IMR-90 (cell line): ENCODE results near the gene UBE2E2. TPM values are rescaled to one million over a fixed set of nuclear protein-coding genes. Genes with fewer than 3 reads are reported as not detected.

ENCODE experiments used
- ATAC-seq: fragments of 200-7000 bp; cut with Tn5 transposase; 2 replicates; pipeline ENCODE4 v1.9.1; 2020; ENCODE audit warnings: low read depth, mild to moderate bottlenecking, moderate library complexity
- BruUV-seq: library from RNA; stranded (reverse); fragments of 400-500 nt; replicated peaks from 2 replicates; lab custom pipeline; 2021; lab: Mats Ljungman, UMichigan
- CTCF ChIA-PET: fragments of 300-600 bp; formaldehyde crosslinking; extraction: SDS; loops from one replicate; lab custom pipeline; 2021; ENCODE audit warnings: antibody characterized with exemption; lab: Yijun Ruan, JAX
- POLR2A ChIA-PET: fragments of 300-600 bp; sonication (Branson Sonifier 250); formaldehyde crosslinking; loops from one replicate; lab custom pipeline; 2022; ENCODE audit warnings: antibody characterized with exemption; ENCODE audit not compliant: unreplicated experiment; lab: Charles Lee
- DNase-seq: peaks from one replicate; pipeline ENCODE4 v3.0.0; 2013
- H2AFZ ChIP-seq: replicated peaks from 2 replicates; pipeline ENCODE3; 2013; ENCODE audit warnings: low read length, mild to moderate bottlenecking; ENCODE audit not compliant: poor library complexity
- H2AK5ac ChIP-seq: 2 replicates; pipeline ENCODE4 v1.6.1; 2013; ENCODE audit warnings: low read depth, low read length, inconsistent platforms
- H2AK9ac ChIP-seq: replicated peaks from 2 replicates; pipeline ENCODE3; 2013; ENCODE audit warnings: mild to moderate bottlenecking, low read depth, low read length, moderate library complexity; ENCODE audit not compliant: poor library complexity
- H2BK120ac ChIP-seq: 2 replicates; pipeline ENCODE4 v1.6.1; 2013; ENCODE audit warnings: low read depth, low read length, inconsistent platforms
- H2BK15ac ChIP-seq: 3 replicates; pipeline ENCODE4 v1.6.1; 2013; ENCODE audit warnings: low read depth, low read length, inconsistent platforms
- H2BK20ac ChIP-seq: 2 replicates; pipeline ENCODE4 v1.6.1; 2013; ENCODE audit warnings: low read depth, mild to moderate bottlenecking, inconsistent platforms, low read length, moderate library complexity
- H2BK5ac ChIP-seq: 2 replicates; pipeline ENCODE4 v1.6.1; 2013; ENCODE audit warnings: mild to moderate bottlenecking, low read depth, low read length, inconsistent platforms; ENCODE audit not compliant: poor library complexity, severe bottlenecking
- H3K14ac ChIP-seq: replicated peaks from 2 replicates; pipeline ENCODE4 v1.6.1; 2013; ENCODE audit warnings: low read depth, low read length, inconsistent platforms
- H3K18ac ChIP-seq: 2 replicates; pipeline ENCODE4 v1.6.1; 2013; ENCODE audit warnings: low read depth, low read length, control low read depth
- H3K23ac ChIP-seq: 2 replicates; pipeline ENCODE4 v1.6.1; 2013; ENCODE audit warnings: low read depth, low read length, inconsistent platforms
- H3K27ac ChIP-seq: 2 replicates; pipeline ENCODE4 v1.5.1; 2013; ENCODE audit warnings: mild to moderate bottlenecking, control low read depth, low read length; ENCODE audit not compliant: insufficient read depth
- H3K27me3 ChIP-seq: 2 replicates; pipeline ENCODE4 v1.6.1; 2013; ENCODE audit warnings: low read length; ENCODE audit not compliant: control insufficient read depth, insufficient read depth
- H3K36me3 ChIP-seq: 2 replicates; pipeline ENCODE4 v1.6.1; 2013; ENCODE audit warnings: low read length, mixed read lengths; ENCODE audit not compliant: control insufficient read depth, insufficient read depth
- H3K4ac ChIP-seq: 2 replicates; pipeline ENCODE4 v1.6.1; 2013; ENCODE audit warnings: low read depth, low read length, inconsistent platforms
- H3K4me1 ChIP-seq: 2 replicates; pipeline ENCODE4 v1.6.1; 2013; ENCODE audit warnings: low read length, mixed read lengths; ENCODE audit not compliant: control insufficient read depth, insufficient read depth
- H3K4me2 ChIP-seq: 2 replicates; pipeline ENCODE4 v1.6.1; 2013; ENCODE audit warnings: low read depth, mild to moderate bottlenecking, control low read depth, low read length, moderate library complexity
- H3K4me3 ChIP-seq: 2 replicates; pipeline ENCODE4 v1.5.1; 2013; ENCODE audit warnings: low read depth, mild to moderate bottlenecking, control low read depth, low read length, moderate library complexity; ENCODE audit not compliant: insufficient read depth
- H3K56ac ChIP-seq: 2 replicates; pipeline ENCODE4 v1.6.1; 2013; ENCODE audit warnings: low read length, inconsistent platforms; ENCODE audit not compliant: insufficient read depth; ENCODE audit errors: extremely low read depth
- H3K79me1 ChIP-seq, 2 experiments: 2 replicates each; pipeline ENCODE4 v1.6.1; 2013; ENCODE audit warnings: low read length in 2 of 2, inconsistent platforms in 1 of 2, low read depth in 1 of 2
- H3K9ac ChIP-seq: 2 replicates; pipeline ENCODE4 v1.6.1; 2013; ENCODE audit warnings: low read depth, low read length, control low read depth
- H3K9me1 ChIP-seq: 2 replicates; pipeline ENCODE4 v1.6.1; 2013; ENCODE audit warnings: low read length, inconsistent platforms; ENCODE audit not compliant: insufficient read depth
- H3K9me3 ChIP-seq: 2 replicates; pipeline ENCODE4 v1.6.1; 2013; ENCODE audit warnings: low read length; ENCODE audit not compliant: control insufficient read depth, insufficient read depth
- H4K20me1 ChIP-seq: 2 replicates; pipeline ENCODE4 v1.6.1; 2013; ENCODE audit warnings: low read length, inconsistent platforms; ENCODE audit not compliant: insufficient read depth
- H4K5ac ChIP-seq: 2 replicates; pipeline ENCODE4 v1.6.1; 2013; ENCODE audit warnings: mild to moderate bottlenecking, low read depth, low read length, control low read depth
- H4K8ac ChIP-seq, 2 experiments: 2 replicates each; pipeline ENCODE4 v1.6.1; 2013; ENCODE audit warnings: low read depth in 2 of 2, low read length in 2 of 2, control low read depth in 1 of 2, inconsistent platforms in 1 of 2
- H4K91ac ChIP-seq: 2 replicates; pipeline ENCODE4 v1.6.1; 2013; ENCODE audit warnings: low read depth, low read length, inconsistent platforms; ENCODE audit not compliant: insufficient read depth
- CEBPB ChIP-seq: IDR thresholded peaks from 2 replicates; pipeline ENCODE4 v1.6.1; 2012; ENCODE audit warnings: low read depth, low read length, improper control_type of control experiment
- FOS ChIP-seq: fragments of 150-350 bp; IDR thresholded peaks from 2 replicates; pipeline ENCODE4 v1.6.1; 2016; ENCODE audit warnings: low read depth, low read length
- MAFK ChIP-seq: IDR thresholded peaks from 2 replicates; pipeline ENCODE4 v1.6.1; 2012; ENCODE audit warnings: low read depth, low read length, improper control_type of control experiment
- MXI1 ChIP-seq: IDR thresholded peaks from 2 replicates; pipeline ENCODE4 v1.6.1; 2012; ENCODE audit warnings: low read depth, mild to moderate bottlenecking, low read length, moderate library complexity, borderline replicate concordance
- RFX5 ChIP-seq: IDR thresholded peaks from 2 replicates; pipeline ENCODE4 v1.8.0; 2012; ENCODE audit warnings: low read depth, mild to moderate bottlenecking, low read length, moderate library complexity
- WGBS, 2 experiments: methylation state at CpG; one replicate each; pipeline versions ENCODE4 v1.1.5 to v1.1.7; 2013; ENCODE audit warnings: missing lambda C conversion rate in 2 of 2; ENCODE audit not compliant: insufficient read length in 1 of 2; ENCODE audit errors: extremely low coverage in 2 of 2; 5-methylcytosine and 5-hydroxymethylcytosine counted together
- dilution Hi-C: fragments of 300-500 bp; cut with HindIII; formaldehyde crosslinking; loops from one replicate; pipeline ENCODE4 v1.14.3; 2018; ENCODE audit warnings: low sequenced_read_pairs; ENCODE audit not compliant: unreplicated experiment
- in situ Hi-C: fragments of 300-500 bp; cut with MboI; formaldehyde crosslinking; loops from 3 replicates; pipeline ENCODE4 v1.14.3; 2019; ENCODE audit warnings: low sequenced_read_pairs, inconsistent platforms, mixed read lengths
- intact Hi-C: fragments of 100-400 bp; cut with micrococcal nuclease; formaldehyde crosslinking; loops from 2 replicates; pipeline ENCODE4 v1.10.0; 2022
- polyA plus RNA-seq, 3 experiments: library from polyadenylated mRNA; depleted of rRNA; stranded (reverse); fragments of >200 nt; gene quantifications; 2 replicates each; pipeline ENCODE4 v1.2.3, GENCODE V29; 2012; ENCODE audit warnings: low replicate concordance in 1 of 3
- total RNA-seq: library from RNA; depleted of rRNA; stranded (reverse); fragments of >200 nt; gene quantifications from 2 replicates; pipeline ENCODE4 v1.2.3, GENCODE V29; 2012
- TF ChIP-seq, protein P1 (sequence below): fragments of 150-350 bp; IDR thresholded peaks from 2 replicates; pipeline ENCODE4 v1.6.1; 2017; ENCODE audit warnings: mild to moderate bottlenecking, antibody characterized with exemption, low read length, low read depth

Gene UBE2E2
- total and polyA plus RNA-seq, 2 of the 4 experiments (the other 2 are of a cell fraction), result 18.6 to 32.7 TPM

DNA sequence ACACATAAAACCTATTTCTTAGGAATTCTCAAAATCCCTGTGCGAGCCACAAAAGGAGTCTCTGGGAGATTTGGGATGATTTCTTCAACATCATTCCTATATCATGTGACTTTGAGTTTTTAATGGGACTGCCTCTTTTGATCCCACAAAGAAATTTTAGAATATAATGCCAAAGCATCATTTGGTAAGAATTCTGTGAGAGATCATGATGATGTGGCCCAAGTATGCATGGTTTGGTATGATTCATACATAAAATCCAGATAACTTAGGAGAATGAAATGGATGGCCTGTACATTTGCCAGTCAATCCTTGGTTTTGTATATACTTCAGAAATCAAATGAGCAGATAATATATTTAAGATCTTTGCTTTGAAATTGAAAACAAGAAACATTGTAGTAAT lies 61.3 kb downstream of the UBE2E2 start:
- no peak overlapping the region for H3K4me2 ChIP-seq
- no CpG with 5 or more reads among the region's 1 CpG for WGBS, 2 experiments

More for the DNA sequence above, 61.3 kb downstream of the UBE2E2 start:
- Histone ChIP-seq H3K4ac (no peak overlapping the region), H2AFZ (no peak overlapping the region), H3K27me3 (no peaks in the 10 kb centered on the region), H4K8ac (no peak overlapping the region), H3K27ac (no peak overlapping the region), H4K91ac (no peak overlapping the region), H3K56ac (no peak overlapping the region), H3K9me3 (no peaks in the 10 kb centered on the region), H3K79me1 (peaks cover 5 to 12% of the 10 kb centered on the region in 2 experiments), H3K23ac (no peak overlapping the region), H4K5ac (no peak overlapping the region), H4K20me1 (no peaks in the 10 kb centered on the region), H3K4me1 (peaks cover 6% of the 10 kb centered on the region; the same call in 1 of the 2 replicates), H3K36me3 (no peaks in the 10 kb centered on the region), H2AK9ac (no peak overlapping the region), H2BK15ac (no peak overlapping the region), H3K9me1 (peaks cover 5% of the 10 kb centered on the region; the same call in 1 of the 2 replicates), H3K4me3 (no peak overlapping the region), H2AK5ac (no peak overlapping the region), H3K18ac (no peak overlapping the region), H2BK5ac (no peak overlapping the region), H2BK120ac (no peak overlapping the region), H3K9ac (no peak overlapping the region), H2BK20ac (no peak overlapping the region), H3K14ac (no peak overlapping the region)
- ATAC-seq (peak; percentile 72), DNase-seq (peak; percentile 80)
- CTCF ChIA-PET, result no interaction called here
- POLR2A ChIA-PET, result no interaction called here
- TF ChIP-seq CEBPB, result 0 out of 2 replicates have a peak, but pooled peaks have one; percentile 9
- TF ChIP-seq MAFK, result no peak
- TF ChIP-seq FOS, result peak; percentile 48; the same call in 1 of the 2 replicates
- TF ChIP-seq, protein P1, sequence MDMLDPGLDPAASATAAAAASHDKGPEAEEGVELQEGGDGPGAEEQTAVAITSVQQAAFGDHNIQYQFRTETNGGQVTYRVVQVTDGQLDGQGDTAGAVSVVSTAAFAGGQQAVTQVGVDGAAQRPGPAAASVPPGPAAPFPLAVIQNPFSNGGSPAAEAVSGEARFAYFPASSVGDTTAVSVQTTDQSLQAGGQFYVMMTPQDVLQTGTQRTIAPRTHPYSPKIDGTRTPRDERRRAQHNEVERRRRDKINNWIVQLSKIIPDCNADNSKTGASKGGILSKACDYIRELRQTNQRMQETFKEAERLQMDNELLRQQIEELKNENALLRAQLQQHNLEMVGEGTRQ, result peak; percentile 29; the same call in 1 of the 2 replicates
- TF ChIP-seq RFX5, result no peak
- no peak for TF ChIP-seq MXI1
- no TSS peak for BruUV-seq
- dilution Hi-C loops, result no loop called here
- in situ Hi-C loops, result no loop called here
- intact Hi-C loops, result no loop called here
